Osteocyte (in vitro differentiated cells): ENCODE measurements around the gene CR1L. TPM values are rescaled to one million over a fixed set of nuclear protein-coding genes. Genes with fewer than 3 reads are reported as not detected.
"Not testable (repeated sequence)": the region's sequence is repeated elsewhere in the genome, so short reads cannot be mapped to it uniquely, and the experiment has no call there.

Experiments
- DNase-seq: peaks from one replicate; pipeline ENCODE4 v3.0.0; 2021; ENCODE audit warnings: mixed read lengths; ENCODE audit not compliant: unreplicated experiment; ENCODE audit errors: extremely low spot score
- H3K27ac Mint-ChIP-seq: one replicate; pipeline ENCODE4 v1.8.0; 2021; ENCODE audit warnings: mild to moderate bottlenecking, mixed read lengths; ENCODE audit not compliant: unreplicated experiment
- H3K27me3 Mint-ChIP-seq: one replicate; pipeline ENCODE4 v1.8.0; 2021; ENCODE audit warnings: mixed read lengths; ENCODE audit not compliant: unreplicated experiment
- H3K36me3 Mint-ChIP-seq: one replicate; pipeline ENCODE4 v1.8.0; 2021; ENCODE audit warnings: mixed read lengths; ENCODE audit not compliant: unreplicated experiment
- H3K4me1 Mint-ChIP-seq: one replicate; pipeline ENCODE4 v1.8.0; 2021; ENCODE audit warnings: mixed read lengths; ENCODE audit not compliant: unreplicated experiment
- H3K4me3 Mint-ChIP-seq: one replicate; pipeline ENCODE4 v1.8.0; 2021; ENCODE audit warnings: mild to moderate bottlenecking, moderate library complexity, mixed read lengths; ENCODE audit not compliant: unreplicated experiment
- H3K9me3 Mint-ChIP-seq: one replicate; pipeline ENCODE4 v1.8.0; 2021; ENCODE audit warnings: mixed read lengths; ENCODE audit not compliant: unreplicated experiment
- CTCF ChIP-seq: fragments of 200-600 bp; sonication (generic); IDR thresholded peaks from 2 replicates; pipeline ENCODE4 v1.5.0; 2021; ENCODE audit warnings: antibody characterized with exemption, mild to moderate bottlenecking, moderate library complexity
- total RNA-seq: library from RNA; stranded (reverse); gene quantifications from 2 replicates; pipeline ENCODE4 v1.2.1, GENCODE V29; 2021

Gene CR1L
- total RNA-seq, 1 donor from 2014 or later = not detected

GRCh38 chr1:207628776-207629175, 16.2 kb upstream of the CR1L start:
- no peak for TF ChIP-seq CTCF
- Mint-ChIP-seq H3K4me3 (no peak overlapping the region), H3K27ac (no peak overlapping the region), H3K36me3 (no peaks in the 10 kb centered on the region), H3K4me1 (no peaks in the 10 kb centered on the region), H3K27me3 (peaks cover 11% of the 10 kb centered on the region), H3K9me3 (no peaks in the 10 kb centered on the region)
- no peak for DNase-seq

GRCh38 chr1:207631137-207631536, 13.8 kb upstream of the CR1L start:
- Mint-ChIP-seq H3K9me3 (no peaks in the 10 kb centered on the region), H3K4me3 (no peak overlapping the region), H3K27ac (no peak overlapping the region), H3K36me3 (no peaks in the 10 kb centered on the region), H3K4me1 (no peaks in the 10 kb centered on the region), H3K27me3 (peaks cover 18% of the 10 kb centered on the region)
- TF ChIP-seq CTCF = no peak
- no peak for DNase-seq

- no peaks in the 10 kb centered on the region for H3K4me1 Mint-ChIP-seq
These were observed 11.7 kb upstream of the CR1L start for GRCh38 chr1:207633226-207633625.

GRCh38 chr1:207633699-207634289, 11.1 kb upstream of the CR1L start:
- DNase-seq, H3K36me3 Mint-ChIP-seq, H3K9me3 Mint-ChIP-seq, H3K4me1 Mint-ChIP-seq, H3K27ac Mint-ChIP-seq, H3K4me3 Mint-ChIP-seq: not testable (repeated sequence)
- peaks cover 18% of the 10 kb centered on the region for H3K27me3 Mint-ChIP-seq

More at GRCh38 chr1:207633226-207633625, 11.7 kb upstream of the CR1L start:
- no peak for TF ChIP-seq CTCF
- DNase-seq = no peak
- Mint-ChIP-seq H3K9me3 (no peaks in the 10 kb centered on the region), H3K27me3 (peaks cover 18% of the 10 kb centered on the region), H3K36me3 (no peaks in the 10 kb centered on the region), H3K27ac (no peak overlapping the region), H3K4me3 (no peak overlapping the region)

- not testable (repeated sequence) for H3K4me1 Mint-ChIP-seq, DNase-seq, H3K4me3 Mint-ChIP-seq, H3K36me3 Mint-ChIP-seq, H3K9me3 Mint-ChIP-seq, H3K27ac Mint-ChIP-seq
- peaks cover 18% of the 10 kb centered on the region for H3K27me3 Mint-ChIP-seq
These were observed 10.6 kb upstream of the CR1L start for GRCh38 chr1:207634293-207634692.

- H3K27ac Mint-ChIP-seq = not testable (repeated sequence)
These were observed 9.3 kb upstream of the CR1L start for GRCh38 chr1:207635569-207636186.

GRCh38 chr1:207638487-207639145, 6.3 kb upstream of the CR1L start:
- peaks cover 20% of the 10 kb centered on the region for H3K27me3 Mint-ChIP-seq
- not testable (repeated sequence) for H3K4me3 Mint-ChIP-seq, H3K9me3 Mint-ChIP-seq, DNase-seq, H3K36me3 Mint-ChIP-seq, H3K27ac Mint-ChIP-seq, H3K4me1 Mint-ChIP-seq

More at GRCh38 chr1:207635569-207636186, 9.3 kb upstream of the CR1L start:
- H3K27me3 Mint-ChIP-seq = peaks cover 20% of the 10 kb centered on the region
- not testable (repeated sequence) for DNase-seq, H3K4me3 Mint-ChIP-seq, H3K36me3 Mint-ChIP-seq, H3K4me1 Mint-ChIP-seq, H3K9me3 Mint-ChIP-seq

GRCh38 chr1:207639362-207639761, 5.6 kb upstream of the CR1L start:
- H3K27me3 Mint-ChIP-seq = peaks cover 17% of the 10 kb centered on the region
- H3K27ac Mint-ChIP-seq, DNase-seq, H3K36me3 Mint-ChIP-seq, H3K4me1 Mint-ChIP-seq, H3K9me3 Mint-ChIP-seq, H3K4me3 Mint-ChIP-seq: not testable (repeated sequence)
